Activated naive CD4-positive, alpha-beta T cell treated with anti-CD3 and anti-CD28 coated beads, Interleukin-2, amount 50 U/mL, for 24 hours (primary cell): Measurements from ENCODE around the gene RANBP3.
"Not testable (repeated sequence)": the region's sequence is repeated elsewhere in the genome, so short reads cannot be mapped to it uniquely, and the experiment has no call there.

Experiments
- H3K27ac Mint-ChIP-seq: one replicate; pipeline ENCODE4 v1.8.0; 2021; ENCODE audit warnings: mild to moderate bottlenecking, mixed read lengths
- H3K27me3 Mint-ChIP-seq: one replicate; pipeline ENCODE4 v1.8.0; 2021; ENCODE audit warnings: mixed read lengths
- H3K36me3 Mint-ChIP-seq: one replicate; pipeline ENCODE4 v1.8.0; 2021; ENCODE audit warnings: mixed read lengths
- H3K4me1 Mint-ChIP-seq: one replicate; pipeline ENCODE4 v1.8.0; 2021; ENCODE audit warnings: mixed read lengths
- H3K4me3 Mint-ChIP-seq: one replicate; pipeline ENCODE4 v1.8.0; 2021; ENCODE audit warnings: mild to moderate bottlenecking, mixed read lengths
- H3K9me3 Mint-ChIP-seq: one replicate; pipeline ENCODE4 v1.8.0; 2021; ENCODE audit warnings: mixed read lengths

The RANBP3 gene

GRCh38 chr19:6014551-6015135 lies 36.7 kb upstream of the RANBP3 start:
- no peak overlapping the region for H3K27ac Mint-ChIP-seq
- H3K36me3 Mint-ChIP-seq: no peaks in the 10 kb centered on the region
- no peak overlapping the region for H3K4me3 Mint-ChIP-seq
- peaks cover under 1% of the 10 kb centered on the region for H3K4me1 Mint-ChIP-seq
- H3K9me3 Mint-ChIP-seq: no peaks in the 10 kb centered on the region
- H3K27me3 Mint-ChIP-seq: no peaks in the 10 kb centered on the region

- no peaks in the 10 kb centered on the region for H3K4me1 Mint-ChIP-seq
- H3K27me3 Mint-ChIP-seq: no peaks in the 10 kb centered on the region
- no peak overlapping the region for H3K27ac Mint-ChIP-seq
- H3K9me3 Mint-ChIP-seq: no peaks in the 10 kb centered on the region
- H3K4me3 Mint-ChIP-seq: no peak overlapping the region
- H3K36me3 Mint-ChIP-seq: no peaks in the 10 kb centered on the region
Measured at GRCh38 chr19:6012426-6013170, 34.7 kb upstream of the RANBP3 start.

GRCh38 chr19:6011794-6012193 lies 33.9 kb upstream of the RANBP3 start:
- Mint-ChIP-seq H3K4me1 (no peaks in the 10 kb centered on the region), H3K4me3 (no peak overlapping the region), H3K27me3 (no peaks in the 10 kb centered on the region), H3K9me3 (no peaks in the 10 kb centered on the region), H3K27ac (no peak overlapping the region), H3K36me3 (no peaks in the 10 kb centered on the region)

- H3K4me1 Mint-ChIP-seq: no peaks in the 10 kb centered on the region
- H3K36me3 Mint-ChIP-seq: no peaks in the 10 kb centered on the region
- no peaks in the 10 kb centered on the region for H3K9me3 Mint-ChIP-seq
- H3K27ac Mint-ChIP-seq: no peak overlapping the region
- H3K27me3 Mint-ChIP-seq: no peaks in the 10 kb centered on the region
- no peak overlapping the region for H3K4me3 Mint-ChIP-seq
Measured at GRCh38 chr19:6011206-6011605, 33.3 kb upstream of the RANBP3 start.

GRCh38 chr19:6010107-6010506 lies 32.2 kb upstream of the RANBP3 start:
- no peak overlapping the region for H3K27ac Mint-ChIP-seq
- H3K4me1 Mint-ChIP-seq: no peaks in the 10 kb centered on the region
- H3K9me3 Mint-ChIP-seq: no peaks in the 10 kb centered on the region
- H3K4me3 Mint-ChIP-seq: no peak overlapping the region
- no peaks in the 10 kb centered on the region for H3K36me3 Mint-ChIP-seq
- no peaks in the 10 kb centered on the region for H3K27me3 Mint-ChIP-seq

- no peaks in the 10 kb centered on the region for H3K36me3 Mint-ChIP-seq
- H3K27me3 Mint-ChIP-seq: no peaks in the 10 kb centered on the region
- no peaks in the 10 kb centered on the region for H3K9me3 Mint-ChIP-seq
- H3K4me1 Mint-ChIP-seq: no peaks in the 10 kb centered on the region
- H3K4me3 Mint-ChIP-seq: no peak overlapping the region
- H3K27ac Mint-ChIP-seq: no peak overlapping the region
Measured at GRCh38 chr19:6007866-6008265, 29.9 kb upstream of the RANBP3 start.

GRCh38 chr19:6006896-6007295 lies 29.0 kb upstream of the RANBP3 start:
- no peaks in the 10 kb centered on the region for H3K36me3 Mint-ChIP-seq
- H3K4me3 Mint-ChIP-seq: no peak overlapping the region
- no peaks in the 10 kb centered on the region for H3K9me3 Mint-ChIP-seq
- no peaks in the 10 kb centered on the region for H3K27me3 Mint-ChIP-seq
- no peak overlapping the region for H3K27ac Mint-ChIP-seq
- H3K4me1 Mint-ChIP-seq: no peaks in the 10 kb centered on the region

GRCh38 chr19:6006070-6006446 lies 28.1 kb upstream of the RANBP3 start:
- H3K27me3 Mint-ChIP-seq, H3K4me3 Mint-ChIP-seq, H3K36me3 Mint-ChIP-seq: not testable (repeated sequence)

GRCh38 chr19:6005321-6006069 lies 27.6 kb upstream of the RANBP3 start:
- Mint-ChIP-seq H3K36me3 (peaks cover 3% of the 10 kb centered on the region), H3K27ac (no peak overlapping the region), H3K4me1 (no peaks in the 10 kb centered on the region)

More at GRCh38 chr19:6006070-6006446, 28.1 kb upstream of the RANBP3 start:
- not testable (repeated sequence) for H3K27ac Mint-ChIP-seq, H3K4me1 Mint-ChIP-seq, H3K9me3 Mint-ChIP-seq

GRCh38 chr19:6003976-6004375 lies 26.0 kb upstream of the RANBP3 start:
- Mint-ChIP-seq H3K27ac (no peak overlapping the region), H3K9me3 (no peaks in the 10 kb centered on the region), H3K36me3 (peaks cover 10% of the 10 kb centered on the region), H3K4me3 (no peak overlapping the region), H3K27me3 (no peaks in the 10 kb centered on the region), H3K4me1 (no peaks in the 10 kb centered on the region)

More at GRCh38 chr19:6005321-6006069, 27.6 kb upstream of the RANBP3 start:
- Mint-ChIP-seq H3K4me3 (no peak overlapping the region), H3K27me3 (no peaks in the 10 kb centered on the region), H3K9me3 (no peaks in the 10 kb centered on the region)

GRCh38 chr19:6002591-6002990 lies 24.7 kb upstream of the RANBP3 start:
- Mint-ChIP-seq H3K27me3 (no peaks in the 10 kb centered on the region), H3K4me1 (no peaks in the 10 kb centered on the region), H3K9me3 (no peaks in the 10 kb centered on the region), H3K36me3 (peaks cover 10% of the 10 kb centered on the region), H3K27ac (no peak overlapping the region), H3K4me3 (no peak overlapping the region)

- H3K36me3 Mint-ChIP-seq: peaks cover 10% of the 10 kb centered on the region
- no peaks in the 10 kb centered on the region for H3K27me3 Mint-ChIP-seq
- no peak overlapping the region for H3K27ac Mint-ChIP-seq
- no peaks in the 10 kb centered on the region for H3K4me1 Mint-ChIP-seq
- H3K9me3 Mint-ChIP-seq: no peaks in the 10 kb centered on the region
- H3K4me3 Mint-ChIP-seq: no peak overlapping the region
Measured at GRCh38 chr19:6000228-6000847, 22.4 kb upstream of the RANBP3 start.

- Mint-ChIP-seq H3K27ac (no peak overlapping the region), H3K36me3 (peaks cover 10% of the 10 kb centered on the region), H3K9me3 (no peaks in the 10 kb centered on the region), H3K4me1 (no peaks in the 10 kb centered on the region), H3K27me3 (no peaks in the 10 kb centered on the region), H3K4me3 (no peak overlapping the region)
Measured at GRCh38 chr19:5999693-6000092, 21.8 kb upstream of the RANBP3 start.

- Mint-ChIP-seq H3K4me3 (no peak overlapping the region), H3K4me1 (no peaks in the 10 kb centered on the region), H3K9me3 (no peaks in the 10 kb centered on the region), H3K27me3 (no peaks in the 10 kb centered on the region), H3K36me3 (peaks cover 10% of the 10 kb centered on the region), H3K27ac (no peak overlapping the region)
Measured at GRCh38 chr19:5997371-5997770, 19.4 kb upstream of the RANBP3 start.

GRCh38 chr19:5996623-5997320 lies 18.8 kb upstream of the RANBP3 start:
- Mint-ChIP-seq H3K9me3 (no peaks in the 10 kb centered on the region), H3K36me3 (peaks cover 10% of the 10 kb centered on the region), H3K4me1 (no peaks in the 10 kb centered on the region), H3K4me3 (no peak overlapping the region), H3K27ac (no peak overlapping the region), H3K27me3 (no peaks in the 10 kb centered on the region)
